HepG2 (cell line): ENCODE data around the gene EHD4. TPM values are rescaled to one million over a fixed set of nuclear protein-coding genes. Genes with fewer than 3 reads are reported as not detected.

Source experiments
- ASH2L ChIP-seq: fragments of 300-600, 200-600 bp; sonication (generic); IDR thresholded peaks from 2 replicates; pipeline ENCODE4 v1.7.0; 2017; ENCODE audit warnings: low read depth, mild to moderate bottlenecking, moderate library complexity, mixed read lengths, low read length; ENCODE audit not compliant: insufficient read length
- CBFB ChIP-seq: sonication (generic); formaldehyde crosslinking; IDR thresholded peaks from 2 replicates; pipeline ENCODE4 v1.4.0; 2020; ENCODE audit warnings: missing genetic modification reagents
- CHD2 ChIP-seq: IDR thresholded peaks from 2 replicates; pipeline ENCODE4 v1.6.1; 2011; ENCODE audit warnings: low read depth, low read length, improper control_type of control experiment
- CHD4 ChIP-seq: fragments of 200-600 bp; sonication (generic); IDR thresholded peaks from 2 replicates; pipeline ENCODE4 v1.7.0; 2017; ENCODE audit warnings: mild to moderate bottlenecking, low read length, borderline replicate concordance
- FOSL2 ChIP-seq: sonication (generic); formaldehyde crosslinking; IDR thresholded peaks from 2 replicates; pipeline ENCODE4 v1.4.0; 2020; ENCODE audit warnings: missing genetic modification reagents
- HDAC2 ChIP-seq: sonication (generic); formaldehyde crosslinking; IDR thresholded peaks from 2 replicates; pipeline ENCODE4 v1.4.0; 2020; ENCODE audit warnings: missing genetic modification reagents
- HIVEP1 ChIP-seq: sonication (generic); formaldehyde crosslinking; IDR thresholded peaks from 2 replicates; pipeline ENCODE4 v1.4.0; 2020; ENCODE audit warnings: mild to moderate bottlenecking, missing genetic modification reagents
- HNRNPL ChIP-seq: fragments of 200-400 bp; formaldehyde crosslinking; IDR thresholded peaks from 2 replicates; pipeline ENCODE4 v1.6.1; 2017; ENCODE audit warnings: mild to moderate bottlenecking, low read depth, low read length
- LCORL ChIP-seq, 2 experiments: fragments of 450-650 bp in 1 of 2; sonication (generic) in 1 of 2; formaldehyde crosslinking in 1 of 2; IDR thresholded peaks; 2 replicates each; pipeline versions ENCODE4 v1.5.0 to v1.6.1; 2017 to 2020; ENCODE audit warnings: antibody characterized with exemption in 1 of 2, missing genetic modification reagents in 1 of 2
- MED13 ChIP-seq: sonication (generic); formaldehyde crosslinking; IDR thresholded peaks from 2 replicates; pipeline ENCODE4 v1.5.0; 2020; ENCODE audit warnings: missing genetic modification reagents
- MYNN ChIP-seq: sonication (generic); formaldehyde crosslinking; IDR thresholded peaks from 2 replicates; pipeline ENCODE4 v1.4.0; 2020; ENCODE audit warnings: mild to moderate bottlenecking, low read depth, missing genetic modification reagents
- MYPOP ChIP-seq: sonication (generic); formaldehyde crosslinking; IDR thresholded peaks from 2 replicates; pipeline ENCODE4 v1.8.1; 2023; ENCODE audit warnings: mild to moderate bottlenecking, moderate library complexity, missing genetic modification reagents
- RARA ChIP-seq: IDR thresholded peaks from 2 replicates; pipeline ENCODE4 v1.6.1; 2016; ENCODE audit warnings: missing genetic modification reagents, missing compliant biosample characterization
- RFX1 ChIP-seq: fragments of 450-650 bp; IDR thresholded peaks from 2 replicates; pipeline ENCODE4 v1.6.1; 2017
- SAP130 ChIP-seq: IDR thresholded peaks from 2 replicates; pipeline ENCODE4 v1.6.1; 2016; ENCODE audit warnings: low read depth
- TEAD2 ChIP-seq: sonication (generic); formaldehyde crosslinking; IDR thresholded peaks from 2 replicates; pipeline ENCODE4 v1.9.0; 2021; ENCODE audit warnings: missing genetic modification reagents
- THAP9 ChIP-seq: sonication (generic); formaldehyde crosslinking; IDR thresholded peaks from 2 replicates; pipeline ENCODE4; 2020; ENCODE audit warnings: missing genetic modification reagents, mild to moderate bottlenecking, borderline replicate concordance
- TIGD3 ChIP-seq: sonication (generic); formaldehyde crosslinking; IDR thresholded peaks from 2 replicates; pipeline ENCODE4 v1.5.1; 2020; ENCODE audit warnings: mild to moderate bottlenecking, missing genetic modification reagents, borderline replicate concordance
- XRCC5 ChIP-seq: fragments of 200-400 bp; formaldehyde crosslinking; optimal IDR thresholded peaks from 2 replicates; pipeline ENCODE3; 2017; ENCODE audit warnings: mild to moderate bottlenecking, low read length
- ZNF20 ChIP-seq: sonication (generic); formaldehyde crosslinking; IDR thresholded peaks from 2 replicates; pipeline ENCODE4 v1.4.0; 2020; ENCODE audit warnings: mild to moderate bottlenecking, moderate library complexity, missing genetic modification reagents
- ZNF260 ChIP-seq: sonication (generic); formaldehyde crosslinking; IDR thresholded peaks from 2 replicates; pipeline ENCODE4 v1.4.0; 2020; ENCODE audit warnings: missing genetic modification reagents, low read depth, mild to moderate bottlenecking, borderline replicate concordance
- ZNF326 ChIP-seq: sonication (generic); formaldehyde crosslinking; IDR thresholded peaks from 2 replicates; pipeline ENCODE4 v1.4.0; 2020; ENCODE audit warnings: missing genetic modification reagents, borderline replicate concordance
- ZNF354B ChIP-seq: sonication (generic); formaldehyde crosslinking; IDR thresholded peaks from 2 replicates; pipeline ENCODE4 v1.8.0; 2022; ENCODE audit warnings: mild to moderate bottlenecking, missing genetic modification reagents
- ZNF570 ChIP-seq: sonication (generic); formaldehyde crosslinking; IDR thresholded peaks from 2 replicates; pipeline ENCODE4 v1.4.0; 2020; ENCODE audit warnings: mild to moderate bottlenecking, missing genetic modification reagents, borderline replicate concordance
- ZNF629 ChIP-seq: sonication (generic); formaldehyde crosslinking; conservative IDR thresholded peaks from 2 replicates; pipeline ENCODE4 v1.5.0; 2020; ENCODE audit warnings: missing genetic modification reagents
- ZNF652 ChIP-seq: IDR thresholded peaks from 2 replicates; pipeline ENCODE4 v1.6.1; 2016; ENCODE audit warnings: low read depth, borderline replicate concordance
- polyA plus RNA-seq, 8 experiments: library from polyadenylated mRNA; depleted of rRNA in 3 of 8; stranded (reverse) in 7 of 8; unstranded in 1 of 8; fragments of >200 nt; fragmentation: Illumina TruSeq in 4 of 8; extraction: Trizol in 4 of 8; gene quantifications; 2 replicates each; pipeline versions ENCODE4 v1.2.1 to v1.2.3, GENCODE V29; 2011 to 2016; ENCODE audit warnings: low read depth in 4 of 8, missing spikeins in 1 of 8, mixed read lengths in 1 of 8; ENCODE audit not compliant: insufficient read depth in 1 of 8
- total RNA-seq, 5 experiments: library from RNA; depleted of rRNA; stranded (reverse); fragments of >200 nt; fragmentation: Illumina TruSeq; extraction: Trizol; gene quantifications; 2 replicates each; pipeline ENCODE4 v1.2.3, GENCODE V29; 2016; ENCODE audit warnings: low read depth in 1 of 5

The EHD4 gene
- total and polyA plus RNA-seq, 2 of the 13 experiments (the other 11 are each of a cell fraction or from before 2014, with no cell fraction given) = 3.1 to 4.8 TPM

- TF ChIP-seq LCORL (IDR thresholded peaks at IDR 0.05) = no peak
- TF ChIP-seq LCORL (CRISPR knock-in tag; IDR thresholded peaks at IDR 0.05) = peak; percentile 40; the same call in 1 of the 2 replicates
- no peak for TF ChIP-seq TEAD2 (CRISPR knock-in tag)
- TF ChIP-seq MYPOP (CRISPR knock-in tag) = peak; percentile 74
- peak; percentile 42; the same call in 1 of the 2 replicates for TF ChIP-seq FOSL2 (CRISPR knock-in tag)
- TF ChIP-seq RFX1 = no peak
- no peak for TF ChIP-seq ZNF570 (CRISPR knock-in tag)
- TF ChIP-seq RARA (CRISPR knock-in tag) = peak; percentile 40
- no peak for TF ChIP-seq TIGD3 (CRISPR knock-in tag)
- no peak for TF ChIP-seq ZNF260 (CRISPR knock-in tag)
- TF ChIP-seq HNRNPL = peak; percentile 96
- peak; percentile 74 for TF ChIP-seq ASH2L
- peak; percentile 26; the same call in 1 of the 2 replicates for TF ChIP-seq ZNF629 (CRISPR knock-in tag)
- 0 out of 2 replicates have a peak, but pooled peaks have one; percentile 10 for TF ChIP-seq HIVEP1 (CRISPR knock-in tag)
- TF ChIP-seq THAP9 (CRISPR knock-in tag) = no peak
- TF ChIP-seq SAP130 (CRISPR knock-in tag) = peak; percentile 91
- no peak for TF ChIP-seq ZNF326 (CRISPR knock-in tag)
- TF ChIP-seq MED13 (CRISPR knock-in tag) = no peak
- TF ChIP-seq HDAC2 (CRISPR knock-in tag) = peak; percentile 26; the same call in 1 of the 2 replicates
- TF ChIP-seq ZNF354B (CRISPR knock-in tag) = no peak
- no peak for TF ChIP-seq MYNN (CRISPR knock-in tag)
- no peak for TF ChIP-seq CHD2
- TF ChIP-seq CBFB (CRISPR knock-in tag) = peak; percentile 43; the same call in 1 of the 2 replicates
- no peak for TF ChIP-seq CHD4
- TF ChIP-seq ZNF20 (CRISPR knock-in tag) = no peak
- no peak for TF ChIP-seq ZNF652 (CRISPR knock-in tag)
- TF ChIP-seq XRCC5 = peak; percentile 52
These were observed at the start of gene EHD4 (continued) for GRCh38 chr15:41972253-41973242.
